Femur (tissue), 1 donor: ENCODE measurements around the gene SLITRK3.
"Not testable (repeated sequence)": the region's sequence is repeated elsewhere in the genome, so short reads cannot be mapped to it uniquely, and the experiment has no call there.

Experiments used
- DNase-seq: peaks from one replicate; pipeline ENCODE4 v3.0.0-alpha.2; 2017

The SLITRK3 gene

GRCh38 chr3:165188452-165188851 lies 7.7 kb downstream of the SLITRK3 start:
- no peak for DNase-seq

- DNase-seq, result peak; percentile 62
Measured at GRCh38 chr3:165185707-165186327, 10.4 kb downstream of the SLITRK3 start.

- DNase-seq, result no peak
Measured at GRCh38 chr3:165181556-165181955, 14.6 kb downstream of the SLITRK3 start.

GRCh38 chr3:165170236-165170635 lies 25.9 kb downstream of the SLITRK3 start:
- DNase-seq, result no peak

GRCh38 chr3:165169368-165169767 lies 26.8 kb downstream of the SLITRK3 start:
- DNase-seq, result no peak

- no peak for DNase-seq
Measured at GRCh38 chr3:165162883-165163282, 33.3 kb downstream of the SLITRK3 start.

- DNase-seq, result no peak
Measured at GRCh38 chr3:165159760-165160421, 36.3 kb downstream of the SLITRK3 start.

GRCh38 chr3:165158011-165158410 lies 38.2 kb downstream of the SLITRK3 start:
- no peak for DNase-seq

- DNase-seq, result no peak
Measured at GRCh38 chr3:165156757-165157420, 39.3 kb downstream of the SLITRK3 start.

- DNase-seq, result no peak
Measured at GRCh38 chr3:165148876-165149441, 47.2 kb downstream of the SLITRK3 start.

GRCh38 chr3:165144271-165144670 lies 51.9 kb downstream of the SLITRK3 start:
- no peak for DNase-seq

- not testable (repeated sequence) for DNase-seq
Measured at GRCh38 chr3:165139918-165140317, 56.3 kb downstream of the SLITRK3 start.
